Activated CD4-positive, CD25-positive, alpha-beta regulatory T cell treated with anti-CD3 and anti-CD28 coated beads, Interleukin-2, amount 50 U/mL, for 72 hours (primary cell): Measurements from ENCODE around the gene RAPGEF6.
"Not testable (repeated sequence)": the region's sequence is repeated elsewhere in the genome, so short reads cannot be mapped to it uniquely, and the experiment has no call there.

Source experiments
- DNase-seq: peaks from one replicate; pipeline ENCODE4 v3.0.0; 2021

Gene RAPGEF6

DNA sequence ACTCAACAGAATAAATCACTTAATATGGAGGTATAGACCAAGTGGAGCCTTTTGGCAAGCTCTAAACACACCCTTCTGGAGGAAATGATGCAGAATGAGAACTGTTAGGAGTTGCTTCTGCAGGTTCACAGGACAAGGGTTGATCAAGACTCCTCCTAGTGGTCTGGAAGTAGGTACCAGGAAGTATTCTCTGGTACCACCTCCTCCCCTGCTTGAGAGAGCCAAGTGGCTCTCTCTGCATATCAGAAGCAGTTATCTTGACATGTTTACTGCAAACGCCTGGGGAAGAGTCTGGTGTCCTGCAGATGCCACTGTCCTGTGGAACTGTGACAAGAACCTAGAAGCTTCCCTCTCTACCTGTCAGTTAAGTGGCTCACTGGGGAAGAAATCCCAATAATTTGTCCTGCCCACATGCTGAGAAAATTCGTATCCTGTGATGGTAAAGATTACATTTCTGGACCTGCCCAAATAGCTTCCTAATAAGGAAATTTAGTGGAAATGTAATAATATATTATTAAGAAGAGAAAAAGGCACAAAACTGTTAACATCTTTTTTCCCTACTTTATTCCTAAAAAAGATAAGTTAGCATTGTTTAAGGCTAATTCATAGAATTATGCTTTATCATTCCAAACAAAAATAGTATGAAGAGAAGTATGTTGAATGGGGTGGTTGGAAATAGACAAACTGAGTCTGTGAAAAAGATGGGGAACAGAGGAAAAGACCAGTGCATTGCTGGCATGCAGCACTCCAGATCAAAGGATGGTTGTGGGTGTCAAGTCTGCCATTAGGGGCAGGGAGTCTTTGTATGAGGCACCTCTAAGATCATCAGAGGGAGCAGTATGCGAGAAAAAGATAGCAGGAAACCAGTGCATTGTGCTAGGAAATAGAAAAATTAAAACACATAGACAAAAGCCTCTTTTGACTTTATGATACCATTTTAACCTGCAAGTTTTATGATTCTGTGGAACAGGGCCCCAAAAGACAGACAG, 252.3 kb downstream of the RAPGEF6 start:
- no peak for DNase-seq

GRCh38 chr5:131381777-131382176, 253.3 kb downstream of the RAPGEF6 start:
- no peak for DNase-seq

- DNase-seq: no peak
Measured at GRCh38 chr5:131381021-131381420, 254.0 kb downstream of the RAPGEF6 start.

DNA sequence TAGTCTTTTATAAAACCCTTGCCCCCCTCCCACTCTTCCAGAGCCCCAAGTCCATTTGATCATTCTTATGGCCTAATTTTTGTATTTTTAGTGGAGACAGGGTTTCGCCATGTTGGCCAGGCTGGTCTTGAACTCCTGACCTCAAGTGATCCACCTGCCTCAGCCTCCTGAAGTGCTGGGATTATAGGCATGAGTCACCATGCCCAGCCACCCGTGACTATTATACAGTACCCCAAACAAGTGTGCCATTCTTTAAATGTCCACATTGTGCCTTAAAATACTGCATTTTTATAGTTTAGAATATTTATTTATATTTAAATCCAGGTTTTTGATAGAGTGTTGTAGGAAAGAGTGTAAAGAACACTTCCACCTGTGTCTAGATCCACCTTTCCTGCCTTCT, 254.8 kb downstream of the RAPGEF6 start:
- not testable (repeated sequence) for DNase-seq

DNA sequence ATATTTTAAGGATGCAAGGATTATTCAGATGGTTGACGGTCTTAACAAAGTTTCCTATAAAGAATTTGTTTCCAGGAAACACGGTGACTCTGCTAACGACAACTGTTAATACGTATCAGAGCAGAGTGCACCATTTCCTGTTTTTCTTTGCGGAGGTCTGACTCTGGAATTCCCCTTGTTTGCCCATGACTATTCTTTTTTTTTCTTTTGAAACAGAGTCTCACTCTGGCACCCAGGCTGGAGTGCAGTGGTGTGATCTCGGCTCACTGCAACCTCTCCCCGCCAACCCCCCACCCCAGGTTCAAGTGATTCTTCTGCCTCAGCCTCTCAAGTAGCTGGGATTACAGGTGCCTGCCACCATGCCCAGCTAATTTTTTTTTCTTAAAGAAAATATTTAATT, 255.3 kb downstream of the RAPGEF6 start:
- DNase-seq: peak; percentile 53

- DNase-seq: no peak
Measured at GRCh38 chr5:131378721-131379541, 256.1 kb downstream of the RAPGEF6 start.

DNA sequence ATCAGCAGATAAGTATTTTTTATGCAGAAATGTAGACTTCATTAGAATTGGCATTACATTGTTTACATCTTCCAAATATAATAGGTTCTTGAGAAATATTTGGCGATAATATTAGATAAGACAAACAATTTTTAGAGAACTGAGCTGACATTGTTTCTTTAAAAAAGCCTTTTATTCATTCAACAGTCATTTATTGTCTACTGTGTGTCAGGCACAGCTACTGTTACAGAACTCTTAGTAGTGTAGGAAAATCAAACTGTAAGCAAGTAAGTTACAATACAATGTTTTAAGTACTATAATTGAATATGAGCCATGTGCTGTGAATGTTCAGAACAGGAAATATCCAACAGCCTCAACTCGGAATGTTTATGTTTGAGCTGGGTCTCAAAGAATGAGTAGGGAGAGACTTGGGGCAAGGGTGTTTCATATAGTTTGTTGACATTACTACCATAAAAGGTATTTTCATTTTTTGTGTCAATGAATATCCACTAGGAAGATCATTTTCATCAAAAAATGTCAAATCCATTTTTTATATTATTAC, 257.2 kb downstream of the RAPGEF6 start:
- no peak for DNase-seq

DNA sequence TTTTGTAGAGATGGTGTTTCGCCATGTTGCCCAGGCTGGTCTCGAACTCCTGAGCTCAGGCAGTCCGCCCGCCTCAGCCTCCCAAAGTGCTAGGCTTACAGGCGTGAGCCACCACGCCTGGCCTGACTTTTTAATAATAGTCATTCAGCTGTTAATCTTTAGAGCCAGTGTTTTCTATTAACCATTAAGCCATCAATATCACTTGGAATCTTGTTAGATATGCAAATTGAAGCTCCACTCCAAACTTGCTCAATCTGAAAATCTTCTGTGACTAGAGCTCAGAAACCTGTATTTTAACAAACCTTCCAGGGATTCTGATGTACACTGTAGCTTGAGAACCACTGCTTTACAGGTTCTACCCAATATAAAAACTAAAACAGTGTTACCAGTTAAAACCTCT, 257.7 kb downstream of the RAPGEF6 start:
- DNase-seq: no peak

DNA sequence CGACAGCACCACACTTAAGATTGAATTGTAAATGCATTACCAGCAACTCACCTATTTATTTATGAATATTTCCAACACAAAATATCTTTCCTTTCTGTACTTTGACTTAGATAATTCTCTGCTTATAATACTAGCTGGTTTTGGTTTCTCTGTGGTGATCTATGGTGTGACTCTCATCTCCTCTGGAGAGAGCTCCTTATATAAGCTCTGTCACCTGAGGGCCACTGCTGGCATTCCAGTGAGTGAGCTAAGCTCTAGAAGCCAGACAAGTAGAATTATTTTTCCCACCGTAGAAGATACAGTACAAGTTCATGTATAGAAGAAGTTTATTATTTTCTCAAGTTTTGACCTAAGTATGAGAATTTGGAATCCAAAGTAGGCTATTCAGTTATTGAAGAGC, 259.7 kb downstream of the RAPGEF6 start:
- DNase-seq: no peak
